Measurements from ENCODE around the gene FOXP1. TPM values are rescaled to one million over a fixed set of nuclear protein-coding genes. Genes with fewer than 3 reads are reported as not detected.

The FOXP1 gene
- total and polyA plus RNA-seq, 4 donors = 4.9 to 35.4 (median 32.0) TPM

- H3K4me1 ChIP-seq (ENCODE audit: control insufficient read depth in 4 of 4, insufficient read depth in 4 of 4, low read length in 3 of 4) = no peaks in the 10 kb centered on the region
- DNase-seq (ENCODE audit: low spot score) = no peak
- no peak overlapping the region for H3K9ac ChIP-seq (ENCODE audit: low read depth in 1 of 2, low read length in 2 of 2)
- H3K36me3 ChIP-seq (ENCODE audit: control insufficient read depth in 4 of 4, insufficient read depth in 3 of 4, low read depth in 1 of 4, low read length in 3 of 4) = peaks cover 0 to 14% (median 1%) of the 10 kb centered on the region in 4 donors
- no peaks in the 10 kb centered on the region for H3K9me3 ChIP-seq (ENCODE audit: control insufficient read depth in 4 of 4, low read length in 3 of 4)
- no peak overlapping the region for H3K27ac ChIP-seq (ENCODE audit: low read depth in 1 of 2, low read length in 2 of 2)
- TF ChIP-seq FOXA1 (IDR thresholded peaks at IDR 0.05) (no peak), TAF1 (conservative IDR thresholded peaks at IDR 0.05) (no peak), RAD21 (IDR thresholded peaks at IDR 0.05) (no peak), YY1 (IDR thresholded peaks at IDR 0.05) (no peak), GABPA (IDR thresholded peaks at IDR 0.05 in 1 of 2, conservative IDR thresholded peaks at IDR 0.05 in 1 of 2) (no peak), MAX (IDR thresholded peaks at IDR 0.05) (no peak), REST (IDR thresholded peaks at IDR 0.05) (no peak), RXRA (IDR thresholded peaks at IDR 0.05) (no peak), EGR1 (IDR thresholded peaks at IDR 0.05; ENCODE audit: low read depth in 2 of 2) (no peak), NR2F2 (IDR thresholded peaks at IDR 0.05) (no peak), HNF4G (IDR thresholded peaks at IDR 0.05) (no peak), ATF3 (IDR thresholded peaks at IDR 0.05) (no peak), FOXA2 (IDR thresholded peaks at IDR 0.05) (no peak), JUND (IDR thresholded peaks at IDR 0.05) (no peak), HNF4A (conservative IDR thresholded peaks at IDR 0.05) (no peak), ZBTB33 (IDR thresholded peaks at IDR 0.05) (no peak)
- H3K4me3 ChIP-seq (ENCODE audit: low read depth in 1 of 3, low read length in 3 of 3) = no peak overlapping the region
- 85% methylated on average over 3 of the region's 3 CpGs for WGBS
- no peaks in the 10 kb centered on the region for H3K27me3 ChIP-seq (ENCODE audit: control insufficient read depth in 4 of 4, insufficient read depth in 4 of 4, low read length in 3 of 4)
Measured at GRCh38 chr3:71563827-71564226, 19.7 kb downstream of the FOXP1 start.

GRCh38 chr3:71562938-71563337 is 20.6 kb downstream of the FOXP1 start:
- no peak for DNase-seq (ENCODE audit: low spot score)
- peaks cover 0 to 14% (median 1%) of the 10 kb centered on the region in 4 donors for H3K36me3 ChIP-seq (ENCODE audit: control insufficient read depth in 4 of 4, insufficient read depth in 3 of 4, low read depth in 1 of 4, low read length in 3 of 4)
- no peaks in the 10 kb centered on the region for H3K27me3 ChIP-seq (ENCODE audit: control insufficient read depth in 4 of 4, insufficient read depth in 4 of 4, low read length in 3 of 4)
- no peak overlapping the region for H3K4me3 ChIP-seq (ENCODE audit: low read depth in 1 of 3, low read length in 3 of 3)
- H3K9ac ChIP-seq (ENCODE audit: low read depth in 1 of 2, low read length in 2 of 2) = no peak overlapping the region
- TF ChIP-seq TAF1 (conservative IDR thresholded peaks at IDR 0.05) (no peak), ATF3 (IDR thresholded peaks at IDR 0.05) (no peak), YY1 (IDR thresholded peaks at IDR 0.05) (no peak), ZBTB33 (IDR thresholded peaks at IDR 0.05) (no peak), GABPA (IDR thresholded peaks at IDR 0.05 in 1 of 2, conservative IDR thresholded peaks at IDR 0.05 in 1 of 2) (no peak), CTCF (IDR thresholded peaks at IDR 0.05; ENCODE audit: low read depth, low read length, missing input control) (no peak), FOXA2 (IDR thresholded peaks at IDR 0.05) (no peak), HNF4A (conservative IDR thresholded peaks at IDR 0.05) (no peak), RAD21 (IDR thresholded peaks at IDR 0.05) (no peak), JUND (IDR thresholded peaks at IDR 0.05) (no peak), REST (IDR thresholded peaks at IDR 0.05) (no peak), EGR1 (IDR thresholded peaks at IDR 0.05; ENCODE audit: low read depth in 2 of 2) (no peak), NR2F2 (IDR thresholded peaks at IDR 0.05) (no peak)
- H3K4me1 ChIP-seq (ENCODE audit: control insufficient read depth in 4 of 4, insufficient read depth in 4 of 4, low read length in 3 of 4) = no peaks in the 10 kb centered on the region
- no peaks in the 10 kb centered on the region for H3K9me3 ChIP-seq (ENCODE audit: control insufficient read depth in 4 of 4, low read length in 3 of 4)
- H3K27ac ChIP-seq (ENCODE audit: low read depth in 1 of 2, low read length in 2 of 2) = no peak overlapping the region
